Memory B cell (primary cell): ENCODE data around the gene WDR53.
A peak's percentile ranks its signal among the peaks of the same experiment; 100 is the strongest.
"Not testable (repeated sequence)": the region's sequence is repeated elsewhere in the genome, so short reads cannot be mapped to it uniquely, and the experiment has no call there.

Source experiments
- ATAC-seq: fragments of 150-1000 bp; cut with Tn5 transposase; 2 replicates; pipeline ENCODE4 v1.10.0; 2021; ENCODE audit warnings: low read depth, mild to moderate bottlenecking, moderate library complexity
- DNase-seq, 2 donors: peaks; one replicate each; pipeline ENCODE4 v3.0.0; 2022; ENCODE audit warnings: low spot score in 2 of 2
- H3K27ac Mint-ChIP-seq: one replicate; pipeline ENCODE4 v1.8.0; 2022; ENCODE audit warnings: mild to moderate bottlenecking, moderate library complexity, mixed read lengths
- H3K27me3 Mint-ChIP-seq: one replicate; pipeline ENCODE4 v1.8.0; 2022; ENCODE audit warnings: mixed read lengths
- H3K36me3 Mint-ChIP-seq: one replicate; pipeline ENCODE4 v1.8.0; 2022; ENCODE audit warnings: mild to moderate bottlenecking, mixed read lengths
- H3K4me1 Mint-ChIP-seq: one replicate; pipeline ENCODE4 v1.8.0; 2022; ENCODE audit warnings: mixed read lengths
- H3K4me3 Mint-ChIP-seq: one replicate; pipeline ENCODE4 v1.8.0; 2022; ENCODE audit warnings: mild to moderate bottlenecking, moderate library complexity, mixed read lengths
- H3K9me3 Mint-ChIP-seq: one replicate; pipeline ENCODE4 v1.8.0; 2022; ENCODE audit warnings: mixed read lengths

WDR53 gene

DNA sequence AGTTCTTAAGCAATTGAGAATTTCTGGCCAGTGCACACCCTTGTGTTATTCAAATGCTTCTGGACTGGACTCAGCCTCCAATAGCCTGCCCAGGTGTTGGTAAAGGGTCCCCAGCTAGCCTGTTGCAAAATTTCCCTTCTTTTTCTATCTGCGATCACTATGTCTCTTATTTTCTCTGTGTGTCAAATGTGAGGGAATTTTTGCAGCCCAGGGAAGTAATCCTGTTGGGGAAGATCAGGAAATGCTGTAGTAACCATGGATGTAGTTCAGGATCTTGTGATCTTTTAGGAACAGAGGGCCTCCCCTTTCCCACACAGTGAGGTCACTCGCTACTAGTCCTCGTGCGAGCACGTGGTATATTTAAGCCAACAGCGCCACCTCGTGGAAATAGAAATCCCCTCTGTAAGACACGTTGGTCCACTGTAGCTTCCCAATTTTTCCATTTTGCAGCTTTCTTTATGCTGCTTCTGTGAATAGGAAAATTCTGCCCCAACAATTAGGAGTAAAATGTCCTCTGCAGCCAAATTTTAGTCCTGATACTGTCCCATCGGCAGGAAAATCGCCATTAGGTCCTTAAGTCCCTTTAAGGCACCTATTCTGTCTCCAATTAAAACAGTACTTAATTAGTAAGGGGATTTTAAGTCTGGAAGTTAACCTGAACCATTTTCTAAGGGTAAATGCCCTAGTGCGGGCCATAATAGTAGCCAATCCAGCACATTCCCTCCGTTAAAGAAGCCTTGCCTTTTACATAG, 49.2 kb downstream of the WDR53 start:
- H3K27ac Mint-ChIP-seq: no peak overlapping the region
- no peak overlapping the region for H3K4me3 Mint-ChIP-seq
- H3K36me3 Mint-ChIP-seq: peaks cover 9% of the 10 kb centered on the region
- H3K4me1 Mint-ChIP-seq: no peaks in the 10 kb centered on the region
- ATAC-seq (no peak), DNase-seq (no peak)
- H3K9me3 Mint-ChIP-seq: peaks cover 17% of the 10 kb centered on the region
- peaks cover 4% of the 10 kb centered on the region for H3K27me3 Mint-ChIP-seq

DNA sequence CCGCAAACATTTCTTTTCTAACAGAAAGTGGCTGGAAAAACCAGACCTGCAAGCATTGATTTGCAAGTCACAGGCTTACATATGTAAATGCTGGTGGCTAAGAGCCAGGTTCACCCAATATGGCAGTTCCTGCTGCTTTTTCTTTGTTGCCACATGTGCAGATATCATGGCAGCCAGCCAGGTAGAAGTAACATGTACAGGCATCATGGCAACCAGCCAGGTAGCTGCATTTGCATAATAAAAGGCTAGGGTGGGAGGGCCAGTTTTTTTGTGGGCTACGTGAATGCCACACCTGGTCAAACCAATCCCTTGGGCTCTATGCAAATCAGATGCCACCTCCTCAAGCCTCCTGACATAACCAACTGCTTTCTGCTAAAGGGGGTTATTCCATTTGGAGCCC, 50.4 kb downstream of the WDR53 start:
- Mint-ChIP-seq H3K9me3 (peaks cover 21% of the 10 kb centered on the region), H3K27me3 (peaks cover 7% of the 10 kb centered on the region), H3K27ac (no peak overlapping the region), H3K4me3 (no peak overlapping the region), H3K4me1 (no peaks in the 10 kb centered on the region), H3K36me3 (peaks cover 13% of the 10 kb centered on the region)
- no peak for ATAC-seq
- DNase-seq: no peak

DNA sequence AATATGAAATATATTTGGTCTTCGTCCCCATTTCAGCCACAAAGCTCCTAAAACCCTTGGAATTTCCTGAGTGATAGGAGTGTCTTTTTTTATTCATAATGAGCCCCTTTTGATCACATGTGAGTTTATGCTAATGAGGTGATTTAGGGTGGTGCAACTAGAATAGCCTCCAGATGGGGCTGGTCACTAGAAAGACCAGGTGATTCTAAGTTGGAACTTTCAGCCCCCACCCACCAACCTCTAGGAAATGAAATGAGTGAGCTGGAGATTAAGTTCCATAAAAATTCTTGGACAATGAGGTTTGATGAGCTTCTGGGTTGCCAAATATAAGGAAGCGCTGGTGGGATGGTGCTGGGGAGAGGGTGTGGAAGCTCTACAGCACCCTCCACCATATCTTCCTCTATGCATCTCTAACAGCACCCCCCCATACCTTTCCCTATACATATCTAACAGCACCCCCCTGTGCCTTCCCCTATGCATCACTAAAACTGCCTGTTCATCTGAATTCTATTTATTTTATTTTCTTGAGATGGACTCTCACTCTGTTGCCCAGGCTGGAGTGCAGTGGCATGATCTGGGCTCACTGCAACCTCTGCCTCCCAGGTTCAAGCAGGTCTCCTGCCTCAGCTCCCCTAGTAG, 51.1 kb downstream of the WDR53 start:
- Mint-ChIP-seq H3K27me3 (peaks cover 7% of the 10 kb centered on the region), H3K4me1 (no peaks in the 10 kb centered on the region), H3K27ac (no peak overlapping the region), H3K4me3 (no peak overlapping the region), H3K9me3 (peaks cover 21% of the 10 kb centered on the region), H3K36me3 (peaks cover 13% of the 10 kb centered on the region)
- no peak for DNase-seq
- no peak for ATAC-seq

DNA sequence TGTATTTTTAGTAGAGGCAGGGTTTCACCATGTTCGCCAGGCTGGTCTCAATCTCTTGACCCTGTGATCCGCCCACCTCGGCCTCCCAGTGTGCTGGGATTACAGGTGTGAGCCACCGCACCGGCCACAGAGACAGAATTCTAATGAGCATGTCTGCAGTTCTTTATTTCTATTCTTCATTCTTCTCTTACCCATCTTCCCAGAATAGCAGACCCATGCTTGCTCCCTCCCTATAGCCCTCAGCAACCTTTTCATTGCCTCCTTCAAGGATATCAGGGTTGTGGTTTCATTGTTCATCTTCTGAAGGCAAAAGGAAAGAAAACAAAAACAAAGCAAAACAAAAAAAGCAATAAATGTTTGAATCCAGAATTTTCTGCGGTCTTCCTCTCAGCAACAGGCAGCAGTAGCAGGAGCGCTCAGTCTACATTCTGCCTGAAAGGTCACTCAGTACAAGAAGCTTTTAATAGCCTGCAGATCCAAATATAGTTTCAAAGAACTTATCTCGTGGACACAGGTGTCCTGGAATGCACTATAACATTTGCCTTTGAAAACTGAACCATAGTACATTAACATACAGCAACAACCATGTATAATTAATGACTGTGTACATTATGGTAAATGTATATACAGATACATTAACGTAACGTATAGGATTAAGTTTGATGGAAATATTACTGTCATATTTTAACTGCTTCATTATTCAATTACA, 53.3 kb downstream of the WDR53 start, which contains the start of gene SMCO1:
TSS of gene SMCO1 (minus strand) at position 434 of the 709 bp plus-strand sequence. CDS start at position 297, 137 bp downstream.
- DNase-seq (no peak), ATAC-seq (no peak)
- Mint-ChIP-seq H3K27ac (no peak within 1 kb of the TSS), H3K9me3 (peaks cover 12% of the 10 kb centered on the region), H3K4me1 (no peaks in the 10 kb centered on the region), H3K36me3 (peaks cover 8% of the 10 kb centered on the region), H3K4me3 (no peak within 1 kb of the TSS), H3K27me3 (peaks cover 10% of the 10 kb centered on the region)

DNA sequence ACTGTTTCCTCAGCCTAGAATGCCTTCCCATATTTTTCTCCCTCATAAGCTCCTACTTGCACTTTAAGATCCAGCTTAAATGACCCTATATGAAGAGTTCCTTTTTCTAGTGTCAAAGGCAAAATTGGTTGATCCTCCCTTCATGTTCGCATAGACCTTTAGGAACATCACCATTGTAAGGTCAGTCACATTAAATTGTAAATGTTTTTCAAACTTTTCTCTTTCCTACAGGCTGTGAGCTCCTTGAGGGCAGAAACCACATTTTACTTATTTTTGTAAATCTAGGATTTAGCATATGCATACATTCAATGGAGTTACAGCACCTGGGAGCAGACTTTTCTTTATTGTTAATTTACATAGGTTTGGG, 54.0 kb downstream of the WDR53 start:
- no peak overlapping the region for H3K27ac Mint-ChIP-seq
- H3K36me3 Mint-ChIP-seq: peaks cover 8% of the 10 kb centered on the region
- H3K27me3 Mint-ChIP-seq: peaks cover 10% of the 10 kb centered on the region
- DNase-seq (no peak), ATAC-seq (no peak)
- H3K4me1 Mint-ChIP-seq: no peaks in the 10 kb centered on the region
- no peak overlapping the region for H3K4me3 Mint-ChIP-seq
- H3K9me3 Mint-ChIP-seq: peaks cover 12% of the 10 kb centered on the region

DNA sequence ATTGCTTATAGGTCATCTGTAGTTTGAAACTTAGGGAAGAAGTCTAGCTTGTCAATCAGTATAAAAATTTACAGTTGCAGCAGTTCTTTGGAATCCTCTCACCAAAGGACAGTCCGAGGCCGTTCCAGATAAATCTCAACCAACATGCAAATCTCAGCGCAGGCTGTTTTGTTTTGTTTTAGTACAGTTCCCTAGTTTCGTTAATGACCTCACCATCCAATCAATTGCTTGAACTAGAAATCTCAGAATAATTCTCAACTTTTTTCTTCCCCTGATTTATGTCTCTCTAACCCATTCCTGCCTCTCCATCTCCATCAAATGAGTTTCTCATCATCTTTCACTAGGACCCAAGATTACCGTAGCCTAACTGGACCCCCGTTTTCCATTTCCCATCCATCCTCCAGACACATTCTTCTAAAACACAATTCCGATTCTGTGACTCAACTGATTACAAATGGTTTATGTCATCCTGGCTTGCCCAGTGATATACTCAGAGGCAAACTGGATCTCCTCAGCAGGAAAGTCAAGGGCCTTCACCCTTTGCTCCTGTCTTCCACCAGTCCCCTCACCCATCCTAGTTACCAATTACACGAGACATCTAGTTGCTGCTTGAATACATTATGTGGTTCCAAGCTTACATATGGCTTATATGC, 54.5 kb downstream of the WDR53 start:
- Mint-ChIP-seq H3K4me3 (no peak overlapping the region), H3K9me3 (peaks cover 11% of the 10 kb centered on the region), H3K36me3 (peaks cover 8% of the 10 kb centered on the region), H3K27me3 (peaks cover 10% of the 10 kb centered on the region), H3K27ac (no peak overlapping the region), H3K4me1 (no peaks in the 10 kb centered on the region)
- ATAC-seq (no peak), DNase-seq (no peak)

DNA sequence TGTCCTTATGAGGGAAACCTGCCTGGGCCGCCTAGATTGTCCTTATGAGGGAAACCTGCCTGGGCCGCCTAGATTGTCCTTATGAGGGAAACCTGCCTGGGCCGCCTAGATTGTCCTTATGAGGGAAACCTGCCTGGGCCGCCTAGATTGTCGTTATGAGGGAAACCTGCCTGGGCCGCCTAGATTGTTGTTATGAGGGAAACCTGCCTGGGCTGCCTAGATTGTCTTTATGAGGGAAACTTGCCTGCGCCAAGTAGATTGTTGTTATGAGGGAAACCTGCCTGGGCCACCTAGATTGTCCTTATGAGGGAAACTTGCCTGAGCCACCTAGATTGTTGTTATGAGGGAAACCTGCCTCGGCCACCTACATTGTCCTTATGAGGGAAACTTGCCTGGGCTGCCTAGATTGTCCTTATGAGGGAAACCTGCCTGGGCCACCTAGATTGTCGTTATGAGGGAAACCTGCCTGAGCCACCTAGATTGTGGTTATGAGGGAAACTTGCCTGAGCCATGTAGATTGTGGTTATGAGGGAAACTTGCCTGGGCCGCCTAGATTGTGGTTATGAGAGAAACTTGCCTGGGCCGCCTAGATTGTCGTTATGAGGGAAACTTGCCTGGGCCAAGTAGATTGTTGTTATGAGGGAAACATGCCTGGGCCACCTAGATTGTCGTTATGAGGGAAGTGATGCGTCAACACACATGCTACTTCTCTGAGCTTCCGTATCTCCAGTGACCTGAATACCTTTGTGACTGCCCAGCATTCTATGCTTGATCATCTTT, 56.5 kb downstream of the WDR53 start:
- not testable (repeated sequence) for H3K4me3 Mint-ChIP-seq, H3K36me3 Mint-ChIP-seq, DNase-seq, ATAC-seq, H3K4me1 Mint-ChIP-seq, H3K27ac Mint-ChIP-seq
- peaks cover 12% of the 10 kb centered on the region for H3K9me3 Mint-ChIP-seq
- H3K27me3 Mint-ChIP-seq: peaks cover 10% of the 10 kb centered on the region

DNA sequence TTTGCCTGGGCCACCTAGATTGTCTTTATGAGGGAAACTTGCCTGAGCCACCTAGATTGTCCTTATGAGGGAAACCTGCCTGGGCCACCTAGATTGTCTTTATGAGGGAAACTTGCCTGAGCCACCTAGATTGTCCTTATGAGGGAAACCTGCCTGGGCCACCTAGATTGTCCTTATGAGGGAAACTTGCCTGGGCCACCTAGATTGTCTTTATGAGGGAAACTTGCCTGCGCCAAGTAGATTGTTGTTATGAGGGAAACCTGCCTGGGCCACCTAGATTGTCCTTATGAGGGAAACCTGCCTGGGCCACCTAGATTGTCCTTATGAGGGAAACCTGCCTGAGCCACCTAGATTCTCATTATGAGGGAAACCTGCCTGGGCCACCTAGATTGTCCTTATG, 57.2 kb downstream of the WDR53 start:
- H3K27me3 Mint-ChIP-seq: peaks cover 10% of the 10 kb centered on the region
- not testable (repeated sequence) for H3K36me3 Mint-ChIP-seq, H3K4me1 Mint-ChIP-seq, H3K27ac Mint-ChIP-seq, H3K4me3 Mint-ChIP-seq, ATAC-seq, DNase-seq
- peaks cover 15% of the 10 kb centered on the region for H3K9me3 Mint-ChIP-seq

DNA sequence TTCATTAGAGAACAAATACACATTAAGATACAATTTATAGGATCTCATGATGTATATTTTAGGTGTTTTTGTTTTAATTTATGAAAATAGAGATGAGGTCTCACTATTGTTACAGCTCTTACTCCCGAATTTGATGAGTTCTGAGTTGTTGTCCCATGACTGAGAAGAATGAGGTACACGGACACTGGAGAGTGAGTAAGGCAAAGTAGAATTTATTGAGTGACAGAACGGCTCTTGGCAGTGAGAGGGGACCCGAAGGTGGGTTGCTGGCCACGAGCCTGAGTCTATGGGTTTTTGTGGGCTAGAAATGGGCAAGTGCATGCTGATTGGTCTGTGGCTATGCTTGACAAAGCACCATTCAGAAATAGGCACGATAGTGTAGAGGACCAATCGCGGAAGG, 61.7 kb downstream of the WDR53 start:
- H3K27me3 Mint-ChIP-seq: no peaks in the 10 kb centered on the region
- H3K9me3 Mint-ChIP-seq: peaks cover 9% of the 10 kb centered on the region

DNA sequence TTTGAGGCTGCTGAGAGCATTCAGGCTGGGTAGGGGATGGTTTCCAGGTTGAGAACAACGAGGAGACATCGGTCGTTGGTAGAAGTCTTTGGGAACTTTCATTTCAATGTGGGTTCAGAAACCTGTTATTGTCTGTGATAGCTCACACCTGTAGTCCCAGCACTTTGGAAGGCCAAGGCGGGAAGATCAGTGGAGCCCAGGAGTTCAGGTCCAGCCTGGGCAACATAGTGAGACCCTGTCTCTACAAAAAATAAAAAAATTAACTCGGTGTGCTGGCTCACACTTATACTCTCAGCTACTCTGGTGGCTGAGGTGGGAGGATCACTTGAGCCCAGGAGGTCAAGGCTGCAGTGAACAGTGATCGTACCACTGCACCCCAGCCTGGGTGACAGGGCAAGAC, 63.8 kb downstream of the WDR53 start:
- DNase-seq: no peak
- H3K4me3 Mint-ChIP-seq: peak overlapping the region; percentile 29
- peaks cover 9% of the 10 kb centered on the region for H3K9me3 Mint-ChIP-seq
- H3K4me1 Mint-ChIP-seq: peaks cover 23% of the 10 kb centered on the region
- no peak for ATAC-seq
- no peaks in the 10 kb centered on the region for H3K27me3 Mint-ChIP-seq
- no peak overlapping the region for H3K27ac Mint-ChIP-seq
- peaks cover 2% of the 10 kb centered on the region for H3K36me3 Mint-ChIP-seq

More for the DNA sequence above, 61.7 kb downstream of the WDR53 start:
- Mint-ChIP-seq H3K36me3 (peaks cover 2% of the 10 kb centered on the region), H3K4me3 (no peak overlapping the region), H3K4me1 (peaks cover 9% of the 10 kb centered on the region), H3K27ac (no peak overlapping the region)
- ATAC-seq: no peak
- no peak for DNase-seq
